Spinal cord (tissue), 10 donors: ENCODE data around the gene PUSL1. TPM values are rescaled to one million over a fixed set of nuclear protein-coding genes. Genes with fewer than 3 reads are reported as not detected.

Experiments used
- DNase-seq, 6 donors: peaks; one replicate each; pipeline versions ENCODE4 v3.0.0 to v3.0.0-alpha.2; 2013 to 2015; ENCODE audit warnings: low spot score in 6 of 6, low read depth in 4 of 6
- H3K27ac ChIP-seq: one replicate; pipeline ENCODE4 v1.5.1; 2013; ENCODE audit warnings: low read depth, low read length, control low read depth
- H3K27me3 ChIP-seq: one replicate; pipeline ENCODE4 v1.6.1; 2013; ENCODE audit warnings: low read length; ENCODE audit not compliant: control insufficient read depth, insufficient read depth
- H3K36me3 ChIP-seq: one replicate; pipeline ENCODE4 v1.6.1; 2013; ENCODE audit warnings: low read length; ENCODE audit not compliant: control insufficient read depth, insufficient read depth
- H3K4me1 ChIP-seq: one replicate; pipeline ENCODE4 v1.6.1; 2013; ENCODE audit warnings: low read length; ENCODE audit not compliant: control insufficient read depth, insufficient read depth
- H3K4me3 ChIP-seq: one replicate; pipeline ENCODE4 v1.5.1; 2013; ENCODE audit warnings: low read depth, low read length, control low read depth
- H3K9me3 ChIP-seq: one replicate; pipeline ENCODE4 v1.6.1; 2013; ENCODE audit warnings: low read length; ENCODE audit not compliant: control insufficient read depth, insufficient read depth
- WGBS: methylation state at CpG from one replicate; pipeline ENCODE4 v1.1.5; 2013; ENCODE audit warnings: missing lambda C conversion rate; ENCODE audit not compliant: insufficient coverage; 5-methylcytosine and 5-hydroxymethylcytosine counted together
- polyA plus RNA-seq, 2 donors: library from polyadenylated mRNA; unstranded; fragments of 120-200 nt; gene quantifications; one replicate each; pipeline ENCODE4 v1.2.1, GENCODE V29; 2013; ENCODE audit not compliant: insufficient read length in 2 of 2
- total RNA-seq, 2 donors: library from RNA; depleted of rRNA in 1 of 2; stranded (reverse); fragments of 120-200 nt in 1 of 2; fragments of >200 nt in 1 of 2; gene quantifications; one replicate each; pipeline versions ENCODE4 v1.2.3 to v1.2.4, GENCODE V29; 2013 to 2014
- donor health status: healthy.

PUSL1 gene
- total and polyA plus RNA-seq, 4 donors, result 6.2 to 17.7 (median 15.1) TPM

DNA sequence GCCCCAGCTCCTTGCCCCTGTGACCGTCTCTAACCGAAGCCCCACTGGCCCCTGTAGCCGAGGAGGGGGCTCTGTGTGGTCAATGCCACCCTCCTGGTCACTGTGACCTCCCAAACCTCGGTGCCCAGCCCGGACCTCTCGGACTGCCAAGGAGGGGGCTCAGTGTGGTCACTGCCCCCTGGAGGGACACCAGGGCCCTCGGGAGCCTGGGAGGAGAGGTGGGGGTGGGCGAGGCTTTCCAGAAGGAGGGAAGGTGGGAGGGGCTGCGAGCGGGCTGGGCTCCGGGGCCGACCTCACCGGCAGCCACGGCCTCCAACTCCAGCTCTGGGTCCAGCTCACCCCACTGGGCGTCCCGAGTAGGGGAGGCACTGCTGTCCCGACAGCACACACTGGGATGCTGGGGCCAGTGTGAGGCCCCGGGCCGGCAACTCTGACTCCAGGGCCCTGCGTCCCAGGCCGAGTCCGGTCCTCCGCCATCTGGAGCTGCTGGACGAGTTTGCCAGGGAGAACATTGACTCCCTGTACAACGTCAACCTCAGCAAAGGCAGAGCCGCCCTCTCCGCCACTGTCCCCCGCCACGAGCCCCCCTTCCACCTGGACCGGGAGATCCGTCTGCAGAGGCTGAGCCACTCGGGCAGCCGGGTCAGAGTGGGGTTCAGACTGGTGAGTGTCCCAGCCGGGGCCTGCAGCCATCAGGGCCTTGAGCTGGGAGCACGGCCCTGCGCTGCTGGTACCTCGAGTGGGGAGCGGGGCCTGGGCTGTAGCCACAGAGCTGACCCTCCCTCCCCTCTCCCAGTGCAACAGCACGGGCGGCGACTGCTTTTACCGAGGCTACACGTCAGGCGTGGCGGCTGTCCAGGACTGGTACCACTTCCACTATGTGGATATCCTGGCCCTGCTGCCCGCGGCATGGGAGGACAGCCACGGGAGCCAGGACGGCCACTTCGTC lies 21.8 kb upstream of the PUSL1 start:
- Histone ChIP-seq H3K36me3 (peaks cover 29% of the 10 kb centered on the region), H3K9me3 (no peaks in the 10 kb centered on the region), H3K27ac (no peak overlapping the region), H3K4me1 (peaks cover 19% of the 10 kb centered on the region), H3K4me3 (no peak overlapping the region), H3K27me3 (no peaks in the 10 kb centered on the region)
- no peak for DNase-seq
- 70% methylated on average over 47 of the region's 50 CpGs for WGBS

DNA sequence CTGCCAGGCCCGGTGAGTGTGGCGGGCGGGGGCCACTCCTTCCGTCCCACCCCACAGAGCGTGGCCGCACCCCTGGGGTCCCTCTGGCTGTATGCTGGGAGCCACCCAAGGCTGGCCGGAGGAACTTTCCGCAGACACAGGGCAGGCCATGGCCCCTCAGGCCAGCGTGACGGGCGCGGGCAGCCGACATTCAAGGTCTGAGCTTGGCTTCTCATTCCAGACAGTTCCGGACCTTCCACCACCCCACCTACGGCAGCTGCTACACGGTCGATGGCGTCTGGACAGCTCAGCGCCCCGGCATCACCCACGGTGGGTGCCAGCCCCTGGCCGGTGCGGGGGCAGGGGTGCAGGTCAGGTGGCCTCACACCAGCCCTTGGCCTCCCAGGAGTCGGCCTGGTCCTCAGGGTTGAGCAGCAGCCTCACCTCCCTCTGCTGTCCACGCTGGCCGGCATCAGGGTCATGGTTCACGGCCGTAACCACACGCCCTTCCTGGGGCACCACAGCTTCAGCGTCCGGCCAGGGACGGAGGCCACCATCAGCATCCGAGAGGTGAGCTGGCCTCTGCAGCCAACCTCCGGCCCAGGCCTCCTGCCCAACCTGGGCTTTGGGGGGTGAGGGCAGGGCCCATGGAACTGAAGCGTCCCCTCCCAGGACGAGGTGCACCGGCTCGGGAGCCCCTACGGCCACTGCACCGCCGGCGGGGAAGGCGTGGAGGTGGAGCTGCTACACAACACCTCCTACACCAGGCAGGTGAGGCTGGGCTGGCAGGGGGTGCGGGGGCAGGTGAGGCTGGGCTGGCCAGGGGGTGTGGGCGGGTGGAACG lies 20.9 kb upstream of the PUSL1 start:
- H3K9me3 ChIP-seq, result no peaks in the 10 kb centered on the region
- H3K4me3 ChIP-seq, result no peak overlapping the region
- 91% methylated on average over 34 of the region's 46 CpGs for WGBS
- H3K36me3 ChIP-seq, result peaks cover 31% of the 10 kb centered on the region
- H3K27ac ChIP-seq, result no peak overlapping the region
- H3K4me1 ChIP-seq, result peaks cover 23% of the 10 kb centered on the region
- no peaks in the 10 kb centered on the region for H3K27me3 ChIP-seq
- DNase-seq, result no peak

DNA sequence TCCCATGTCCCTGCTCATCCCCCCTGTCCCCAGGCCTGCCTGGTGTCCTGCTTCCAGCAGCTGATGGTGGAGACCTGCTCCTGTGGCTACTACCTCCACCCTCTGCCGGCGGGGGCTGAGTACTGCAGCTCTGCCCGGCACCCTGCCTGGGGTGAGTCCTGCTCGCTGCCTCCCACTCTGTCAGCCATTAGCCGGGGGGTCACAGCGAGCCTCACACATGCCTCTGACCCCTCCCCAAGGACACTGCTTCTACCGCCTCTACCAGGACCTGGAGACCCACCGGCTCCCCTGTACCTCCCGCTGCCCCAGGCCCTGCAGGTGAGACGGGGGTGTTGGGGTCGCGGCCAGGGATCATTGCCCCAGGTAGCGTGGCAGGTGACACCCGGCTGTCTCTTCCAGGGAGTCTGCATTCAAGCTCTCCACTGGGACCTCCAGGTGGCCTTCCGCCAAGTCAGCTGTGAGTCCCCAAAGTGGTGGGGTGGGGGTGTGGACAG lies 18.1 kb upstream of the PUSL1 start:
- Histone ChIP-seq H3K4me3 (no peak overlapping the region), H3K4me1 (peaks cover 19% of the 10 kb centered on the region), H3K27me3 (no peaks in the 10 kb centered on the region), H3K36me3 (peaks cover 59% of the 10 kb centered on the region), H3K27ac (no peak overlapping the region), H3K9me3 (no peaks in the 10 kb centered on the region)
- whole genome bisulfite sequencing, result 38% methylated on average over 8 of the region's 15 CpGs
- DNase-seq, result peak in 1 of 6 donors; percentile 31

DNA sequence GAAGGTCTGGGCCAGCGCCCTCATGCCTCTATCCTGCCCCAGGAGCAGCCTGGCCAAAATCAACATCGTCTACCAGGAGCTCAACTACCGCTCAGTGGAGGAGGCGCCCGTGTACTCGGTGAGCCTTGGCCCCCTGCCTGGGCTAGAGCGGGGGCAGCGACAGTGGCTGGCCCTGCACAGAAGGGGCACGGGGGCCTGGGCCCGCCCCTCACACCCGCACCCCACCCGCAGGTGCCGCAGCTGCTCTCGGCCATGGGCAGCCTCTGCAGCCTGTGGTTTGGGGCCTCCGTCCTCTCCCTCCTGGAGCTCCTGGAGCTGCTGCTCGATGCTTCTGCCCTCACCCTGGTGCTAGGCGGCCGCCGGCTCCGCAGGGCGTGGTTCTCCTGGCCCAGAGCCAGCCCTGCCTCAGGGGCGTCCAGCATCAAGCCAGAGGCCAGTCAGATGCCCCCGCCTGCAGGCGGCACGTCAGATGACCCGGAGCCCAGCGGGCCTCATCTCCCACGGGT lies 17.3 kb upstream of the PUSL1 start:
- peaks cover 67% of the 10 kb centered on the region for H3K36me3 ChIP-seq
- 40% methylated on average over 28 of the region's 28 CpGs for WGBS
- DNase-seq, result no peak
- peaks cover 19% of the 10 kb centered on the region for H3K4me1 ChIP-seq
- no peaks in the 10 kb centered on the region for H3K9me3 ChIP-seq
- H3K27ac ChIP-seq, result no peak overlapping the region
- no peak overlapping the region for H3K4me3 ChIP-seq
- H3K27me3 ChIP-seq, result no peaks in the 10 kb centered on the region

DNA sequence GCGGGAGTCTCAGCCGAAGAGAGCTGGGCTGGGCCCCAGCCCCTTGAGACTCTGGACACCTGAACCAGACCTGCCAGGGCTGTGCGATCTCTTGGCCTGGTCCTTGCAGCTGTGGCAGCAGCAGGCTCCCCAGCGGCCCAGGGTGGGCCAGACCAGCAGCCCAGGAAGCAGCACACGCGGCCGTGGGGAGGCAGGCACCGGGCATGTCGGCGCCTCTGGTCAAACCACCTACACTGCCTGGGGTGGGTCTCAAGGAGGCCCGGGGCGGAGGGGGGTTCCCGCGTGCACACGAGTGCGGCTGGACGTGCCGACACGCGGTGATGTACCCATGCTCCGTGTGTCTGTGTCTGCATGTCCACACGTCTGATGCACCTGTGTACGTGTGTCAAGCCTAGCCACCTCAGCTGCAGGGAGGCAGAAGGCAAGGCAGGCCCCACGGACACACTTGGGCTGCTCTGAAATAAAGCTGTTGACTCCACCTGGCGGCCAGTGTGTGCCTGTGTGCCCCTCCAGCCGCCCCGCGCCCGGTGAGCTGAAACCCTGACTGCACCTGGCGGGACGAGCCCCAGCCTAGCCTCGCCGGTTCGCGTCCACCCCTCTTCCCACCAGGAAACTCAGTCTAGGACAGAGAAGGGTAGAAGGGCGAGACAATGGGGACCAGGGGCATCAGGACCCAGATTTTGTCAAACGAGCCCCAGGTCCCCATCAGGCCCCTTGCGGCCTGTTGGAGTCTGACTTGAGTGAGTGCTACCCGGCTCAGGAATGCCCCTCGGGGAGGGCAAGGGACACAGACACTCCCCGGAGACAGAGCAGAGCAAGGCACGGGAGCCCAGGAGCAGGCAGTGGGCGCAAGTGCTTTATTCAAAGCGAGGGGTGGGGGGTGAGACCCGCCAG lies 16.6 kb upstream of the PUSL1 start:
- H3K9me3 ChIP-seq, result no peaks in the 10 kb centered on the region
- no peaks in the 10 kb centered on the region for H3K27me3 ChIP-seq
- peak in 2 of 6 donors; percentile 74 to 90 for DNase-seq
- H3K27ac ChIP-seq, result no peak overlapping the region
- WGBS, result 53% methylated on average over 35 of the region's 45 CpGs
- peaks cover 74% of the 10 kb centered on the region for H3K36me3 ChIP-seq
- H3K4me1 ChIP-seq, result peaks cover 23% of the 10 kb centered on the region
- no peak overlapping the region for H3K4me3 ChIP-seq

DNA sequence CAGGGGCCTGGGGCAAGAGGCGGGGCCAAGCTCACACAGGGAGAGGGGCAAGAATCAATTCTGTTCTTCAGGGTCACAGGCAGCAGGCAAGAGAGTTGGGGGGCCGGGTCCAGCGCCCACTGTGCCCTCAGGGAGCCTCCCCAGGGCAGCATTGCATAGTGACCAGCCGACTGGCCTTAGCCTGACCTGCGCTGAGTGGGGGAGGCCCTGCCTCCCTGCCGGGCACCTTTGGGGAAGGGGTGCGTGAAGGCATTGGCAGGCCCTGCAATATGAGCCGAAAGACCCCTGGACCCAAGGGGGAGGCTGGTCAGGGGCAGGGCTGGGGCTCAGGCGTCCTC lies 16.0 kb upstream of the PUSL1 start:
- Histone ChIP-seq H3K27ac (no peak overlapping the region), H3K27me3 (no peaks in the 10 kb centered on the region), H3K4me3 (no peak overlapping the region), H3K4me1 (peaks cover 23% of the 10 kb centered on the region), H3K36me3 (peaks cover 74% of the 10 kb centered on the region), H3K9me3 (no peaks in the 10 kb centered on the region)
- 86% methylated on average over 8 of the region's 9 CpGs for WGBS
- DNase-seq, result no peak

DNA sequence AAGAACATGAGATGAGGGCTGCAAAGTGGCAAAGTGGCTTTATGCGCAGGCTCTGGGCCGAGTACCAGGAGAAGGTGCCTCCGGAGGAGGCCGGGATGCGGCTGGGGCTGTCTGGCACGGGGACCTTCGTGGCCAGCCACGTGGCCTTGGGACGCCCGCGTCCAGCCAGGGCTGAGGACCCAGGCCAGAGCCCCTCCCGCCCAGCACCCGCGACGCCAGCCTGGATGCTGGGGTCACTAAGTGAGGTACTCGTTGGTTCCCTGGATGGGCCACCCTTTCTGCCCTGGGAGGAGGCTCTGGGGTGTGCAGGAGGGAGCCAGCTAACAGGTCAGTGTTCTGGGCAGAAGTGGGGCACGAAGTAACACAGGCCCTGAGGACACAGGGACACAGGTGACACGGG lies 15.5 kb upstream of the PUSL1 start:
- Histone ChIP-seq H3K4me3 (no peak overlapping the region), H3K9me3 (no peaks in the 10 kb centered on the region), H3K4me1 (peaks cover 26% of the 10 kb centered on the region), H3K27me3 (no peaks in the 10 kb centered on the region), H3K36me3 (peaks cover 75% of the 10 kb centered on the region), H3K27ac (no peak overlapping the region)
- 87% methylated on average over 18 of the region's 18 CpGs for WGBS
- no peak for DNase-seq

DNA sequence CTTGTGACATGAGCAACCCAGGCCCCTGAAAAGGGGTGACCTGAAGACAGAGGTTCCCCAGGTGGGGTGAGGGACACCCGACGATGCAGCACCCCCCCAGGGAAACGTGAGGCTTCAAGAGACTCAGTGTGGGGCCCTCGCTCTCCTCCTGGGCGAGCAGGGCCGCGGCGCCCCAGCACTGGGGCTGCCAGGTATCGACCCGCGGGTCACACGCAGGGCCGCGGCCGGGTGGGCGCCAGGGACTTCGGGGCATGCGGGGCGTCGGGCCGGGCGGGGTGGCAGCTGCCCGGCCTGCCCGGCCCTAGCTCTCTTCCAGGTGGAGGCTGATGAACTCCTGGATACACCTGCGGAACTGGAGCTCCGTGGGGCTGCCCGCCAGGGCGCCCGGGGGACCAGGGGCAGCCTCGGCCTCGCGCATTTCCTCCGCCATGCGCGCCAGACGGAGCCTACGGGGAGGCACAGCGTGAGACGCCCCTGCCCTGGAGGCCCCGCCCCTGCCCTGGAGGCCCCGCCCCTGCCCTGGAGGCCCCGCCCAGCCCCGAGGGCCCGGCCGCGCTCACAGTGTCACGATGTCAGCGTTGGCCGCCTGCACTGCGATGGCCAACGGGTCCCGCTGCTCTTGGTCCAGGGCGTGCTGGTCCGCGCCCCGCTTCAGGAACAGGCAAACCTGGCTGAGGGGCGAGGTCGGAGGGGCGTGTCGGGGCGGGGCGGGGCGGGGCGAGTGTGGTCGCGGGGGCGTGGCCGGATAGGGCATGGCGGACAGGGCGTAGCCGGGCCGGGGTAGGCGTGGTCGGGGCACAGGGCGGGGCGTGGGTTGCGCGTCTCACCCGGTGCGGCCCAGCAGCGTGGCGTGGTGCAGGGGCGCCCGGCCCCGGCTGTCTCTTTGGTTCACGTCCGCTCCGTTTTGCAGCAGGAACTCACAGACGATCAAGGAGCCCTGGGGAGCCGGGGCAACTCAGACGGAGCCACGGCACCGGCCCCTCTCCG lies 14.8 kb upstream of the PUSL1 start:
- DNase-seq, result no peak
- WGBS, result 75% methylated on average over 91 of the region's 94 CpGs
- no peak overlapping the region for H3K4me3 ChIP-seq

More for the DNA sequence above, 14.8 kb upstream of the PUSL1 start:
- Histone ChIP-seq H3K27ac (no peak overlapping the region), H3K9me3 (no peaks in the 10 kb centered on the region), H3K4me1 (peaks cover 32% of the 10 kb centered on the region), H3K36me3 (peaks cover 82% of the 10 kb centered on the region), H3K27me3 (no peaks in the 10 kb centered on the region)
